Hematopoietic multipotent progenitor cell treated with erythropoietin and hydrocortisone succinate and interleukin-3 and kit ligand, for 8 days (in vitro differentiated cells): ENCODE data around the gene ING5.

Experiments used
- DNase-seq: peaks from one replicate; pipeline ENCODE4 v3.0.0-alpha.2; 2015

ING5 gene

DNA sequence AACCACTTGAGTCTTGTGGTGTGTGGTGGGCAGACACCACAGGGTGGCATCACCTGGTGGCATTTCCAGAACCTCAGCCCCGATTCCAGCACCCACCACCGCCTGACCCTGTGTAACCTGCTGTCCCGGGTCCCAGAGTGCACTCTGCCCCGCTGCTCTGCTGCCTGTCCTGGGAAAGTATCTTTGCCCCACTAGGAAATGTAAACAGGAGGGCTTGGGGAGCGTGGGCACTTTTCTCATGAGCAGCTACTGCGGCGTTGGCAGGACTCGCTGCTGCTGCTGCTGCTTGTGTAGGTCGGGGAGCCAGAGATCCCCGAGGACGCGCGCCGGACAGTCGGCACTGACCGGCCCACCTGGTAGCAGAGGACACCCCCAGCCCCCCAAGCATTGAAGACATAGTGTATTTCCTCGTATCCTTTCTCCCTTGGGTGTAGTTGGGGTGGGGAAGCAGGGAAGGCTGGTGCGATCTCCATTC is 28.6 kb upstream of the ING5 start:
- DNase-seq: no peak

DNA sequence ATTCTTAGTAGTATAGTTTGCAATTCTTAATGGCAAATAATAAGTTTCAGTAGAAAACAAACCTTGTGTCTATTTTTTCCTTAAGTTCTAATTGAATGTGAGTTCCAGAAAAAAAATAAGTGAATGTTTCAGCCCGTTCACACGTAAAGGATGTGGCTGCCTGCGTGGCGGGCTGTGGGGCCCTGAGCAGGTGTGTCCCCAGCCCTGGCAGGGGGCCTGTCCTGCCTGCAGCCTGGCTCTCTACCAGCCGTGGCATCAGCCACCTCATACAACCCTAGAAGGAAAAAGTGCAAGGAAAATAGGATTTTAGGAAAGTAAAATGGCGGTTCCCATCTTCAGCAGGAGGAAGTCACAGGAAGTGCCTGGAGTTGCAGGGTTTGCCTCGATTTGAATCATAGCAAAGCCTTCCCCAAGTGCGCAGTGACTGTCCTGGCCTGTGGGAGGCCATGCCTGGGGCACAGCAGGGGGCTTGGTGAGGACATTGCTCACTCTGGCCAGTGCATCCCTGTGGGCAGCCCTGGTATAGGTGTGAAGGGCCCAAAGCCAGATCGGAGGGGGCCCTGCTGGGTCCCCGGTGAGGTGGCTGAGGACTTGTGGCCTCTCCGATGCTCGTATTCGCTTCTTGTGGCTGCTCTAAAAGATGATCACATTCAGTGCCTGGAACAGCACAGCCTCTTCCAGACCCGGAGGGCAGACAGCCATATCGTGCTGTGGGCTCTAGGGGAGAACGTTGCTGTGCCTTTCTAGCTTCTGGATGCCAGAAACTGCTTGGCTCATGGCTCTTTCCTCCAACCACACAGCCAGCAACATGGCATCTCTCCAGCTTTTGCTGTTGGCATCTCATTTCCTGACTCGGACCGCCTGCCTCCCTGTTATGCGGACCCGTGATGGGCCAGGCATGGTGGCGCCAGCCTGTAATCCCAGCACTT is 27.8 kb upstream of the ING5 start:
- DNase-seq: no peak

GRCh38 chr2:241675885-241676284 is 26.0 kb upstream of the ING5 start:
- no peak for DNase-seq

- no peak for DNase-seq
Measured at GRCh38 chr2:241676665-241677064, 25.2 kb upstream of the ING5 start.

DNA sequence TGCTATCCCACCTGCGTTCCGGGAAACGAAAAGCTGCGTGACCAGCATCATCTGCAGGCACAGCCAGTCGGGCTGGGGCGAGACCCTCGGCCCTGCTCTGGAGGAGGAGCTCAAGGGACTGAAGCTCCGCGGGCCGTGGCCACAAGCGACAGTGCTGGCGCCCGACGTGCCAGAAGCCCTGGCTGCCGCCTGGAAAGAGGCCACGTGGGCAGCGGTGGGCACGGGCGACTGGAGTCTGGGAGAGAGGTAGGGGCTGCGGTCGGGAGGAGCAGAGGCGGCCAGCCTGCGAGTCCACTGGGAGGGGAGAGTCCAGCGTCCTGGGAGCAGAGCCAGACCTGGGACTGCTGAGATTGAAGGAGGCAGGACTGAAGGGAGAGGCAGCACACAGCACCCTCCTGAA is 24.4 kb upstream of the ING5 start:
- no peak for DNase-seq

DNA sequence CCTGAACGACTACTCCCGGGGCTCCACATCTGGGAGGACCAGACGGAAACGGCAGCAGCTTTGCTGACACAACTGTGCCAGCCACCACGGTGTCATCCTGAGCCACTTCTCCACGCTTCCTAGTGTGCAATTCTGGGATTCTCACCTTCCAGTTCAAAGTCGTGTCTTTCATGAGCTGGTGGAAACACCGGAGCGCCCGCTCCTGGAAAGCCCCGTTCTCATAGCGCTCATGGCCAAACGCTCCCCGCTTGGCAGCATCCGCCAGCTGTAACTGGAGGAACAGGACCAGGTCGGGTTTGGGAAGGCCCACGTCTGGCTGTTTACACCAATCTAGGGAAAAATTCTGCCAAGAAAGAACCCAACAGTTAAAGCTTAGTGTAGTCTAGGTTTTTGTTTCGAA is 23.5 kb upstream of the ING5 start:
- DNase-seq: no peak

DNA sequence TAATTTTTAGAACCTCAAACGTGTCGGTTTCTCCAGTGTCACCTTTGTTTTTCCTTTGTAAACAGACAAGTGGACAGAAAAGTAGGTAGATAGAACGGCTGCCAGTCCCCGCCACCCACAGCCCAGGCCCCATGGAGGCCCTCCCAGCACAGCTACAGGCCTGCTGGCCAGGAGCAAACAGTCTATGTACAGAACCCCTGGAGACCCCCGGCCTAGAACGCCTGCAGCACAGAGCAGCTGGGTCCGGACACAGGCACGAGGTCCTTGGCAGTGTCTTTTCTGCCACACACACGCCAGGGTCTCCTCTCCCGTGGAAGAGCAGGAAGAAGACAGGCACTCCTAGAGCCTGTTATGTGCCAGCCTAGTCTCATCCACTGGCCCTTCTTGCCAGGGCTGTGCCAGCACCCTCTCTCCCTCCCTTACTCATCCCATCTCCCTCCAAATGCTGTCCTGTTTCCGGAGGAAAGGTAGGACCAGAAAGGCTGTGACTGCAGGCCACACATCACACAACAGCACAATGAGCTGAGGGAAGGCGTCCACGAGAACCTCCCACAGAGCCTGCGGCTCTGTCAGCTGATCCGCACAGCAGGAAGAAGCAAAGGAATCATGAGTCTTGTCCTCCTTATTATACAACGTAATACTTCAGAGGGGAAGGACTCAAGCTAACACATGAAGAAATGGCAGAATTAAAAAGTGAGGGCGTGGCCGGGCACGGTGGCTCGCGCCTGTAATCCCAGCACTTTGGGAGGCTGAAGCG is 22.9 kb upstream of the ING5 start:
- no peak for DNase-seq

GRCh38 chr2:241680044-241680443 is 21.8 kb upstream of the ING5 start:
- no peak for DNase-seq

DNA sequence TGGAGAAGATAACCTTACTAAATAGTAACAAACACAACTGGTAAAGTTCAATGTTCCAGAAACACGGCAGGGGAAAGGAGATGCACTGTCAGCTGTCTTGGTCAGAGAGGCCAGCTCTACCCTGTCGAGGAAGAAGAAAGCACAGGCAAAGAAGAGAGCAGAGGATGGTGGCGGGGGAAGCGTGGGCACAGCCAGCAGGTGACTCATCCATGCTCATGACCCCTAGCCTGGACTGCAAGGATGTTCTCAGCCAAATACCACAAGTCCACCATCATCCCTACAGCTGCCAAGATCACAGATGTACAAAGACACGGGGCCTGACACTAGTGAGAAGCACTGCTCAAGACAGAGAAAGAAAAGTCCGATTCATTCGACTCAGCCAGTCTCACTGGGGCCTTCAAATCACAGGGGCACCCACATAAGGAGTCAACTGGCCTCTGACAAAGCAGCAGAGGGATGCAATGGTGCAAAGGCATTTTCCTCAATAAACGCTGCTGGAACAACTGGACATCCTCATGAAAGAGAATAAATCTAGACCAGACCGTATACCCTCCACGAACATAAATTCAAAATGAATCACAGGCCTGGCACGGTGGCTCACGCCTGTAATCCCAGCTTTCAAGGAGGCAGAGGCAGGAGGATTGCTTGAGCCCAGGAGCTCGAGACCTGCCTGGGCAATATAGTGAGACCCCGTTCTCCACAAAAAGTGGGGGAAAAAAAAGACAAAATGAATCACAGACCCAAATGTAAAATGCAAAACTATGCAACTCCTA is 20.8 kb upstream of the ING5 start:
- DNase-seq: no peak

DNA sequence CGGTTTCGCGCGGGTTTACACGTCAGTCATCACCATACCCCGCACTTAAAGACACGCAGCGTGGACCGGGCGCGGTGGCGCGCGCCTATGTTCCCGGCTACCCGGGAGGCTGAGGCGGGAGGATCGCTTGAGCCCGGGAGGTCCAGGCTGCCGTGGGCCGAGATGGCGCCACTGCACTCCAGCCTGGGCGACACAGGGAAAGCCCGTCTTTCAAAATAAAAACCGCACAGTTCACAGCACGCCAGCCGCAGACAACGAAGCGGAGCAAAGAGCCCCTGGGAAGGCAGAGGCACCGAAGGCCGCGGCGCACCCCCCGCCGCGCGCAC is 15.6 kb upstream of the ING5 start:
- peak; percentile 36 for DNase-seq

- DNase-seq: peak; percentile 97
Measured at GRCh38 chr2:241686650-241687425, 15.0 kb upstream of the ING5 start, which contains the start of gene DTYMK. DTYMK (minus strand) TSS chr2:241686815; CDS start chr2:241686783, 32 bp downstream.

GRCh38 chr2:241689306-241689705 is 12.5 kb upstream of the ING5 start:
- no peak for DNase-seq

DNA sequence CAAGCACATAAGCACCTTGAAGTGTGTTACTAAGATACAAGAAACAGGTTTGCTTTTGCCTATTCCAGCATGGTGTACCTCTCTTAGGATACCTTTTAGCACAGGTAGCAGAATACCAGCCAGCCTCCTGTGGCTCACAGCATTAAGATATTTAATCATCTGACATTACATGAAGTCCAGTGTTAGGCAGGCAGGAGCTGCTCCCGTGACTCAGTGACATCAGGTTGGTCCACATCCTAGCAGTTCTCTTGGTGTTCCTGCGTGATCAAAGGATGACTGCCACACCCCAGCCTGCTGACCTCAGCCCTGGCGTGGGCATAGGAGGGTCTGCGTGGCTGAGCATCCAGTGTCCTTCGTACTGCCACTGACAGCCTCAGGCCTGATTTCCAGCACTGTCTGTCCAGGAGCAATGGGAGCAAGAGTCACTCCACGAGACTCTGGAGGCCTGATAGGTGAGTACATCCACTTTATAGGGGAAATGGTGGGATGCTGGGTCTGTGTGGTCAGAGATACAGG is 11.6 kb upstream of the ING5 start:
- no peak for DNase-seq

DNA sequence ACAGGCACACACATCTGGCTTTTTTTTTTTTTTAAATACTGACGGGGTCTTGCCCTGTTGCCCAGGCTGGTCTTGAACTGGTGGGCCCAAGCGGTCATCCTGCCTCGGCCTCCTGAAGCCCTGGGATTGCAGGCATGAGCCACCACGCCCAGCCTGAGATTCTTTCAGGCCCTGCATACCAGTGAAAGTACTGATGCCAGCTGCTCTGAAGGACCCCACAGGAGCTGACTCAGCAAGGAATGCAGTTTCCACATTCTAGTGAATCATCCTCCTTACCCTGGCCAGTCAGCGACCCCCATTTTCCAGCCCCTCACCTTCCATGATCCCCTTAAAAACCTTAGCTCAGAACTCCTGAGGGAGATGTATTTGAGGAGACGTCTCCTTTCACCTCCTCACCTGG is 9.4 kb upstream of the ING5 start:
- DNase-seq: no peak

GRCh38 chr2:241695651-241696050 is 6.2 kb upstream of the ING5 start:
- no peak for DNase-seq

DNA sequence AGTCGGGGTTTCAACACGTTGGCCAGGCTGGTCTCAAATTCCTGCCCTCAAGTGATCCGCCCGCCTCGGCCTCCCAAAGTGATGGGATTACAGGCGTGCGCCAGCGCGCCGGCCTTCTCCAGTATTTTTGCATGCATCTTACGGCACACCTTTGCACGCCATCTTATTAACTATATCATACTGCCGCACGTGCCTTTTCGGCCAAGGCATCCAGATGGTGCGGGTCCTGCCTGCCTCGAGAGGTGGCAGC is 765 bp upstream of the ING5 start:
- DNase-seq: peak; percentile 95

DNA sequence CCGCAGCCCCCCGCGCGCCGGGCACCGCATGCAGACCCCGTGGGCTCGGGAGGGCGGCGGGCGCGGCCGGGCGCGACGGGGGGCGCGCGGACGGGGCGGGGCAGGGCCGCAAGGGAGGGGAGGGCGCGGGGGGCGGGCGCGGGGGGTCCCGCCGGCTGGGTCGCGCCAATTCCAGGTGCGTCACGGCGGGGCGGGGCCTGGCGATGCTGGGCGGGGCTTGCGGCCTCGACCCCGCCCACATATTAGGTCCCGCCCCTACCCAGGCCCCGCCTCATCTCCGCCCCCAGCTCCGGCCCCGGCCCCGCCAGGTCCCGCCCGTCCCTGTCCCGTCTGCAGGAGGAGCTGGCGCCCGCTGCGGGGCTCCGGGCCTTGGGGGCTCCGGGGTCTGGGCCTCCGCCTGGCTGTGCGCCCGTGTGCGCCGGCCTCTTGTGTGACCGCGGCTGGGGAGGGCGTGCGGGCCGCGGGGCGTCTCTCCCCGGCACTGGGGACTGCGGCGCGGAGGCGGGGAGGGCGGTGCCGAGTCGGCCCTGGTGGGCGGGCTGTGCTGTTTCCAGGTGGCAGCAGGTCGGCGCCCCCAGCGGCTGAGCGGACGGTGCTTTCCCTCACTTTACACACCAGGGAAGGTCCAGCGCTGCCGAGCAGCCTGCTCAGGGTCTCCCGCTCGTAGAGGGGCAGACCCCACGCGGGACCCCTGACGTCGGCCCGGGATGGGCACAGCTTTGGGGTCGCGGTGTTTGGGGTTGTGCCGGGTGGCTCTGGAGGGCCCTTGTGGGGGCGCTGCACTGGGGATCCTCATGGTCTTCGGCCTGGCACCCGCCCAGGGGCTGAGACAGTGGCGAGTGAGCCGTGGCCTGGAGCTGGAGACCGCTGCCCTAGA is 554 bp downstream of the ING5 start:
- peak; percentile 81 for DNase-seq

DNA sequence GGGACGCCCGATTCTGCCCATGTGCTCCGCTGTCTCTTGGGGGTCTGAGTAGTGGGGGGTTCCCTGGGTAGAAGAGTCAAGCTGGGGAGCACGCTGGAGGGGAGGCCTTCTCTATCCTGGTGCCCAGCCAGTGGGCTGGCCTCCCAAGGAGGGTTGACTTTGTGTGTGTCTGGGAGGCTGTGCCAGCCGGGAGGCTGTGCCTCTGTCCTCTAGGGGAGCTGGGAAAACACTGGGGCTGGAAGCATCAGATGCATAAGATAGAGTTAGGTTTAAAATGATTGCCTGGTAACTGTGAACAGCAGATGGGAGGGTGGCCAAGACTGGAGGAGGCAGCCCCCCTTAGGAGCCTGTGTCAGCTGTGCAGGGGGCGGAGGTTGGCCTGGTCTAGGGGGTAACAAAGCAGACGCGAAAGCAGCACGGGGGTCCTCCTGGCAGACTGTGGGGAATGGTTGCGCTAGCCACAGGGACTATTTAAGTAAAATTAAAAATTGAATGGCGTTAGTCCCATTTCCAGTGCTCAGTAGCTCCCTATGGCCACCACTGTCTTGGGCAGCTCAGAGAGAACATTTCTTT is 1.3 kb downstream of the ING5 start:
- peak; percentile 28 for DNase-seq

GRCh38 chr2:241706537-241706936 is 4.7 kb downstream of the ING5 start:
- DNase-seq: no peak

DNA sequence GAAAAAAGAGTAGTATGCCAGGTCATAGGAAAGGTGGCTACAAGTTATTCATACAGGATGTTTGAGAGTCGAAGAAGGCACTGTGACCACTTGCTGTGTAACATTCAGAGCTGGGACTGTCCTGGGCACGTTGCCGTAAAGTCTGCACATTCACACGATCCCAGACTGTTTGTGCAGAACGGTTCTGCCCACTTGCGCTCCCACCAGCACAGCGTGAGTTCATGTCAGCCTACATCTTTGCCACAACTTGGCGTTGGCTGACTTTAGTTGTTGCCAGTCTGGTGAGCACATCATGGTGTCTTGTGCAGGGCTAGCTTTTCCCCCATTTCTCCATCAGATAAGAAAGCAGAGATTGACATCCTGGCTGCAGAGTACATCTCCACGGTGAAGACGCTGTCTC is 7.0 kb downstream of the ING5 start:
- no peak for DNase-seq

DNA sequence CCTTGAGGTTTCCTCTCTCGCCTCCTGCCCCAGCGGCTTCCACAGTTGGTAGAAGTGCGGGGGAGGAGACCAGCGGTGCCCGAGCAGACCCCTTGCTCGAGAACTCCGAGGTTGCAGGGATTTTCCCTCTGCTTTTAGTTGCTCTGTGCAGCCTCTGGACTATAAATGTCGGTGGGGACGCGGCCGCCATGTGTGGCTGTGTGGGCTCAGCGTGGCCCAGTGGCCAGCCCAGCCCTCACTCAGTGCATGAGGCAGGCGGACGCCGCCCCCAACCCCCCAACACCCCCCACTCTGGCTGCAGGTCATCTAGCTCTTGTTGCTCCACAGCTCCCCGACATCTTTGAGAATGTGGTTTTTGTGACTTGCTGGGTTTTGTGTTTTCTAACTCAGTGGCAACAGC is 17.3 kb downstream of the ING5 start:
- DNase-seq: no peak
